Psoas muscle (tissue), 8 donors: Measurements from ENCODE around the gene RAB4B. TPM values are rescaled to one million over a fixed set of nuclear protein-coding genes. Genes with fewer than 3 reads are reported as not detected.

Experiments
- ATAC-seq, 4 donors: fragments of 200-7000 bp; cut with Tn5 transposase; one replicate each; pipeline ENCODE4 v1.9.1; 2020; ENCODE audit warnings: moderate library complexity in 3 of 4, mild to moderate bottlenecking in 2 of 4
- DNase-seq, 2 donors: peaks; one replicate each; pipeline ENCODE4 v3.0.0-alpha.2; 2020
- H3K27ac ChIP-seq: fragments of 200-600 bp; one replicate; pipeline ENCODE4 v1.8.0; 2022
- H3K27me3 ChIP-seq, 3 donors: fragments of 200-600 bp in 1 of 3; one replicate each; pipeline versions ENCODE4 v1.6.1 to v1.8.0; 2013 to 2022; ENCODE audit warnings: low read length in 2 of 3, mild to moderate bottlenecking in 2 of 3, moderate library complexity in 1 of 3; ENCODE audit not compliant: insufficient read depth in 3 of 3
- H3K36me3 ChIP-seq, 2 donors: fragments of 200-600 bp in 1 of 2; one replicate each; pipeline versions ENCODE4 v1.6.1 to v1.8.0; 2013 to 2022; ENCODE audit warnings: low read depth in 1 of 2, mild to moderate bottlenecking in 1 of 2, moderate library complexity in 1 of 2; ENCODE audit not compliant: insufficient read depth in 1 of 2
- H3K4me1 ChIP-seq: fragments of 200-600 bp; one replicate; pipeline ENCODE4 v1.8.0; 2022
- H3K4me3 ChIP-seq: fragments of 200-600 bp; one replicate; pipeline ENCODE4 v1.8.0; 2022; ENCODE audit warnings: mild to moderate bottlenecking
- H3K9me3 ChIP-seq: fragments of 200-600 bp; one replicate; pipeline ENCODE4 v1.8.0; 2022
- CTCF ChIP-seq: fragments of 200-600 bp; IDR thresholded peaks from one replicate; pipeline ENCODE4 v1.8.0; 2022; ENCODE audit warnings: antibody characterized with exemption
- WGBS, 3 donors: extraction: QIAGEN DNeasy Blood & Tissue Kit; methylation state at CpG; one replicate each; pipeline versions ENCODE4 v1.1.6 to v1.1.7; 2013; 5-methylcytosine and 5-hydroxymethylcytosine counted together
- intact Hi-C, 2 donors: fragments of 100-400 bp; cut with DNase I; formaldehyde crosslinking; loops; one replicate each; pipeline versions ENCODE4 v1.11.0 to v1.14.2; 2022
- polyA plus RNA-seq, 3 donors: library from polyadenylated mRNA; stranded (reverse); fragments of 200-250 nt; gene quantifications; one replicate each; pipeline ENCODE4 v1.2.3, GENCODE V29; 2013
- total RNA-seq, 4 donors: library from RNA; stranded (reverse); fragmentation: NEBNext Ultra II Directional in 2 of 4; extraction: Animal tissue kit (Norgen Biotek cat#: 25700) in 2 of 4; gene quantifications; one replicate each; pipeline versions ENCODE4 v1.2.1 to v1.2.4, GENCODE V29; 2021 to 2023
- donor health status: healthy with polysubstance abuse.
- donor health status: DM: no; HTN: no; CAD: no; lungs with moderate emphysema.
- donor health status: Bipolar disorder and iron deficiency.
- donor health status: healthy.
- donor health status: DM: yes; HTN: yes; CAD: no.
- donor health status: DM: no; HTN: no; CAD: no.
- donor health status: DM: no; HTN: no; CAD: no.
- donor health status: DM: yes; HTN: yes; CAD: no.

Gene RAB4B
- total and polyA plus RNA-seq, 7 donors, result 8.2 to 28.7 (median 14.5) TPM

GRCh38 chr19:40798683-40799557, 20.9 kb downstream of the RAB4B start, which contains the start of gene EGLN2:
Gene EGLN2 (plus strand): TSS chr19:40799191. CDS start chr19:40800573, 1,382 bp downstream.
- peak; percentile 87 to 92 (median 90) for ATAC-seq
- no peak for TF ChIP-seq CTCF

GRCh38 chr19:40799558-40800338, 21.7 kb downstream of the RAB4B start:
- peaks cover 48% of the 10 kb centered on the region for H3K4me1 ChIP-seq
- intact Hi-C loops, result loop anchor here (5.0 to 10.0 kb wide), 3 partner anchors 47 to 137 kb away; partner anchors contain the start of genes ACTMAP (in 1 of the 2) and SNRPA (in 1 of the 2)

More at GRCh38 chr19:40798683-40799557, 20.9 kb downstream of the RAB4B start, which contains the start of gene EGLN2:
- intact Hi-C loops, result loop anchor here in 1 of 2 donors (1.0 to 5.0 kb wide), 2 partner anchors 21 to 47 kb away; partner anchors contain the start of genes ACTMAP, RAB4B and SNRPA
- Histone ChIP-seq H3K9me3 (no peaks in the 10 kb centered on the region), H3K27me3 (no peaks in the 10 kb centered on the region), H3K4me1 (peaks cover 39% of the 10 kb centered on the region), H3K27ac (peak within 1 kb of the TSS; percentile 89), H3K4me3 (peak within 1 kb of the TSS; percentile 95), H3K36me3 (peaks cover 0 to 14% of the 10 kb centered on the region in 2 donors)
- WGBS, 3 donors, result 0 to 1% (median 1%) methylated on average over 66 to 106 of the region's 110 CpGs
- DNase-seq, result peak; percentile 100

GRCh38 chr19:40800339-40800996, 22.4 kb downstream of the RAB4B start:
- no peaks in the 10 kb centered on the region for H3K9me3 ChIP-seq
- peak overlapping the region; percentile 95 for H3K4me3 ChIP-seq
- intact Hi-C loops, result loop anchor here (5.0 to 10.0 kb wide), 2 partner anchors 136 to 138 kb away; no protein-coding TSS in a partner anchor
- 63 to 64% (median 64%) methylated on average over 22 to 27 of the region's 27 CpGs for WGBS, 3 donors
- DNase-seq, result no peak
- peaks cover 0 to 17% of the 10 kb centered on the region in 2 donors for H3K36me3 ChIP-seq
- no peaks in the 10 kb centered on the region for H3K27me3 ChIP-seq
- peaks cover 55% of the 10 kb centered on the region for H3K4me1 ChIP-seq
- no peak for TF ChIP-seq CTCF
- peak overlapping the region; percentile 89 for H3K27ac ChIP-seq
- ATAC-seq, result no peak

More at GRCh38 chr19:40799558-40800338, 21.7 kb downstream of the RAB4B start:
- no peak for TF ChIP-seq CTCF
- H3K4me3 ChIP-seq, result peak overlapping the region; percentile 95
- ATAC-seq, result peak in 1 of 4 donors; percentile 3
- 5 to 12% (median 6%) methylated on average over 19 to 40 of the region's 40 CpGs for WGBS, 3 donors
- peaks cover 0 to 14% of the 10 kb centered on the region in 2 donors for H3K36me3 ChIP-seq
- H3K9me3 ChIP-seq, result no peaks in the 10 kb centered on the region
- DNase-seq, result peak; percentile 60 to 76
- H3K27me3 ChIP-seq, result no peaks in the 10 kb centered on the region
- H3K27ac ChIP-seq, result peak overlapping the region; percentile 89

- DNase-seq (no peak), ATAC-seq (no peak)
- Histone ChIP-seq H3K4me3 (peak overlapping the region; percentile 95), H3K27ac (peak overlapping the region; percentile 41), H3K9me3 (no peaks in the 10 kb centered on the region), H3K27me3 (no peaks in the 10 kb centered on the region), H3K36me3 (peaks cover 0 to 22% of the 10 kb centered on the region in 2 donors), H3K4me1 (peaks cover 60% of the 10 kb centered on the region)
- TF ChIP-seq CTCF, result no peak
- WGBS, 3 donors, result 70 to 85% (median 78%) methylated on average over 26 to 27 of the region's 27 CpGs
- intact Hi-C loops, result loop anchor here (5.0 to 10.0 kb wide), 2 partner anchors 136 to 139 kb away; no protein-coding TSS in a partner anchor
These were observed 22.9 kb downstream of the RAB4B start for GRCh38 chr19:40800997-40801377.
